SH-SY5Y (cell line): ENCODE data around the gene IPO9.

Experiments used
- GATA2 ChIP-seq: IDR thresholded peaks from 2 replicates; pipeline ENCODE4 v1.6.1; 2011; ENCODE audit warnings: mild to moderate bottlenecking, low read depth, low read length
- GATA3 ChIP-seq: IDR thresholded peaks from 2 replicates; pipeline ENCODE4 v1.6.1; 2011; ENCODE audit warnings: low read depth, mild to moderate bottlenecking, low read length, moderate library complexity

DNA sequence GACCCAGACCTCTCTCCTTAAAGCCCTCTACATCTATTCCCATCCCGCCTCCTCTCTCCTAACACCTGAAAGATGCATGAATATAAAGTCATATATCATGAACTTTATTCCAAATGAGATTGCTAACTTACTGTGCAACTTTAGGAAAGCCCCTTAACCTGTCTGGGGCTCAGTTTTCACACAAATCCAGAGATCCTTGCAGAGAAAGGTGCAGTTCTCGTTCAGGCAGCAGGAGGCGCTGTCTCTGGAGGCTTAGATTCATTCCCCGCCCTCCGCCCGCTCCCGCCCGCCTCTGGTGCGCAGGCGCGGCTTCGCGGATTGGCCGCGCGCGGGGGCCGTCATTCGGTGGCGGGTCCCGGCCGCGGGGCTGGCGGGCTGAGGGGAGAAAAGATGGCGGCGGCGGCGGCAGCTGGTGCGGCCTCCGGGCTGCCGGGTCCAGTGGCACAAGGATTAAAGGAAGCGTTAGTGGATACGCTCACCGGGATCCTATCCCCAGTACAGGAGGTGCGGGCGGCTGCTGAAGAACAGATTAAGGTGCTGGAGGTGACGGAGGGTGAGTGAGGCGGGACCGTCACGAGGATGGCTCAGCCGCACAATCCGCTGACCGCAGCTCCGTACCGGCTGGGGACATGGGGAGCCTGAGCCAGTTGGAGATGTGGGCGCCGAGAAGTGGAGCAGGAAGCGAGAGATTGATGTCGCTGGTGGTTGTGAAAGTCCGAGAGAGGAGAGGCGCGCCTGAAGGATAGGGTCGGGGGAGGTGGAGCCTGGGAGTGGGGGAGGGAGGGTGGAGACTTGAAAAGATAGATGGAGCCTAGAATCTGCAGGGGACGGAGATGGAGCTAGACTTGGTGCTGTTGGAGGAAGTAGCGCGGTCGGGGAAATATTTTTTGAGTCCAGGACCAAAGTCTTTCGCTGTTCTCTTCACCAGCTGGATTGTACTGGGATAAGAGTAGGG is at the start of gene IPO9:
- TF ChIP-seq GATA2 (no peak; the same call in 1 of the 2 replicates), GATA3 (no peak)
